ENCODE results near the gene MFSD2B.
A peak's percentile ranks its signal among the peaks of the same experiment; 100 is the strongest.
"Not testable (repeated sequence)": the region's sequence is repeated elsewhere in the genome, so short reads cannot be mapped to it uniquely, and the experiment has no call there.

MFSD2B gene

GRCh38 chr2:24009680-24010476 lies at the start of gene MFSD2B:
MFSD2B (plus strand) TSS chr2:24010085; CDS start chr2:24010097, 12 bp downstream.
- DNase-seq = no peak

GRCh38 chr2:23967846-23968245 lies 42.0 kb upstream of the MFSD2B start:
- DNase-seq = no peak

GRCh38 chr2:23976883-23977282 lies 33.0 kb upstream of the MFSD2B start:
- DNase-seq = no peak

GRCh38 chr2:23988371-23988770 lies 21.5 kb upstream of the MFSD2B start:
- peak; percentile 29 for DNase-seq

- no peak for DNase-seq
These were observed 17.0 kb upstream of the MFSD2B start for GRCh38 chr2:23992931-23993330.

GRCh38 chr2:23993736-23994269 lies 16.1 kb upstream of the MFSD2B start:
- DNase-seq = no peak

GRCh38 chr2:23994567-23994966 lies 15.3 kb upstream of the MFSD2B start:
- DNase-seq = no peak

GRCh38 chr2:24007693-24008092 lies 2.2 kb upstream of the MFSD2B start:
- no peak for DNase-seq

- no peak for DNase-seq
These were observed 1.1 kb upstream of the MFSD2B start for GRCh38 chr2:24008672-24009366.

GRCh38 chr2:24009367-24009679 lies 562 bp upstream of the MFSD2B start:
- DNase-seq = no peak

- no peak for DNase-seq
These were observed 778 bp downstream of the MFSD2B start for GRCh38 chr2:24010477-24011249.

GRCh38 chr2:24011250-24012104 lies 1.6 kb downstream of the MFSD2B start:
- DNase-seq = no peak

GRCh38 chr2:24012521-24013188 lies 2.8 kb downstream of the MFSD2B start:
- DNase-seq = no peak

- not testable (repeated sequence) for DNase-seq
These were observed 5.0 kb downstream of the MFSD2B start for GRCh38 chr2:24014902-24015301.

GRCh38 chr2:24015562-24016375 lies 5.9 kb downstream of the MFSD2B start:
- DNase-seq = peak; percentile 8

GRCh38 chr2:24016376-24016761 lies 6.5 kb downstream of the MFSD2B start:
- DNase-seq = no peak

- DNase-seq = no peak
These were observed 7.2 kb downstream of the MFSD2B start for GRCh38 chr2:24016853-24017703.

- no peak for DNase-seq
These were observed 7.8 kb downstream of the MFSD2B start for GRCh38 chr2:24017711-24018110.

GRCh38 chr2:24018241-24018640 lies 8.4 kb downstream of the MFSD2B start:
- DNase-seq = no peak

- DNase-seq = no peak
These were observed 9.8 kb downstream of the MFSD2B start for GRCh38 chr2:24019729-24020128.
